Measurements from ENCODE around the gene ABCA2.

ABCA2 gene

DNA sequence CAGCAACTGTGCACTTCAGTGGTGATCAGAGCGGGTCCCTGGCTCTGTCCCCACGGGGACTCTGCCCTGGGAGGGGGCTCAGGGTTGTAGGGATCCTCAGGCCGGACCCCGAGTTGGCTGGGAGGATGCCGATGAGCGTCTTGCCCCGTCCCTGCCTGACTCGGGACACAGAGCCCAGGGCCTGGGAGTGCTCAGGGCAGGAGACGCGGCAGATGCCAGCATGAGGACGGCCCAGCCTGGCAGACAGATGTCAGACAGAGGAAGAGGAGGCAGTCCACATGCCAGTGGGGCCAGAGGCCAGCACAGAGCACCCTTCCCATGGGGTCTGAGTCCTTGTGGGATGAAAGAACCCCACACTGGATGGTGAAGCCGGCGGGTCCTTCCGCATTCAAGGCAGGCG, 64.7 kb downstream of the ABCA2 start:
- DNase-seq = no peak

DNA sequence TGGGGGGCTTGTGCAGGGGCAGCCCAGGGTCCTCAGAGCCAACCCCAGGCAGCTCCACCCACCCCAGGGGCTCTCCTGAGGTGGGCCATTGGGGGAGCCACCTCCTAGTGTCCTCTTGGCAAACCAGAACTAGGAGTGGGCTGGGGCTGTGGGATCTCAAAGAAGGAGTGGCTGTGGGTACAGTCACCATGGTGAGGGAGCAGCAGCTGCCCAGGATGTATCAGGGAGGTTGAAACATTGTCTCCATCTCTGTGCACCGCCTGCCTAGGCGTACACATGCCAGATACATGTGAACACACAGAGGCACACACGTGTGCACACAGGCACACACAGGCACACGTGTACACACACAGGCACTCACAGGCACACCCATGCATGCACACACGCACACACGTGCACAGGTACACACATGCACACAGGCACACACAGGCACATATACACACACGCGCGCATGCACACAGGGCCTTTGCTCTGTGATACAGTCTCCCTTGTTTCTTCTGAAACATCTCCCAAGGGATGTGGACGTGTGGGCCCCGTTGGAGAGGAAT, 65.3 kb downstream of the ABCA2 start:
- DNase-seq = no peak

DNA sequence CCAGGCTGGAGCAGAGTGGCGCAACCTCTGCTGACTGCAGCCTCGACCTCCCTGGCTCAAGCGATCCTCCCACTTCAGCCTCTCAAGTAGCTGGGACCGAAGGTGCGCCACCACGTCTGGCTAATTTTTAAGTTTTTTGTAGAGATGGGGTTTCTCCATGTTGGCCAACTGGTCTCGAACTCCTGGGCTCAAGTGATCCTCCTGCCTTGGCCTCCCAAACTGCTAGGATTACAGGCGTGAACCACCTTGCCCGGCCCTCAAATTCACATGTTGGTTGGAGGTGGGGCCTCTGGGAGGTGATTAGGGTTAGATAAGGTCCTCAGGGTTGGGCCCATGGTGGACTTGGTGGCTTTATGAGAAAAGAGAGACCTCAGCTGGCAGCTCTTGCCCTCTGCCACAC, 65.9 kb downstream of the ABCA2 start:
- DNase-seq = no peak

DNA sequence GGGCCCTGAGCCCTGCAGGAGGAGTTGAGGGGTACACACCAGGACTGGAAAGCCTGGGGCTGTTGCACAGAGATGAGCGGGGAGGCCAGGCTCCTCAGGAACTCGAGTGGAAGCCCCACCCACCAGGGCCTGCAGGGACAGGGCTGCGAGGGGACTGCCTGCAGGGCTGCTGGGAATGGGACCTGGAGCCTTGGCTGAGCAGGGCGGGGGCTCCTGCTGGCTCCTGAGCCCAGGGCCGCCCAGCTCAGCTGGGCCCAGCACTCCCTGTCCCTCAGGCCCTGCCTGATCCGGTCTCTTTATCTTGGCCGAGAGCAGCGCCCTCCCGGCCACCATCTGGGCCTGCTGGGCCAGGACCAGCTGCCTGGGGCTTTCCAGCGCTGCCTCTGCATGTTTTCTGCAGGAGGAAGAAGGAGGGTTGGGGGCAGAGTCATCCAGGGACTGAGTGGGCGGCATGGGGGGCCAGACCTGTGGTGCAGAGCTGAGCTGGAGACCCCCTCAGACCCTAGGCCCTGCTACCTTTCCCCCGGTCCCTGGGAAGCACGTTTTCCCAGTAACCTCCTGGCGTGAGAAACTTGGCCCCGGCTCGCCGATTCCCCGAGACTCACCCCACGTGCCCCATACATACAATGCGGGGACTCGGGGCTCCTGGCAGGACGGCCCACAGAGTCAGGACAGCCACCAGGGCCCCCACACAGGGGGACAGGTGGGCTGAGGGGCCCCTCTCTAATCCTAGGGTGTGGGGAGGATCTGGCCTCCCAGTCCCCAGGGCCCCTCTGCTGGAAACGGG, 66.6 kb downstream of the ABCA2 start:
- DNase-seq = no peak

DNA sequence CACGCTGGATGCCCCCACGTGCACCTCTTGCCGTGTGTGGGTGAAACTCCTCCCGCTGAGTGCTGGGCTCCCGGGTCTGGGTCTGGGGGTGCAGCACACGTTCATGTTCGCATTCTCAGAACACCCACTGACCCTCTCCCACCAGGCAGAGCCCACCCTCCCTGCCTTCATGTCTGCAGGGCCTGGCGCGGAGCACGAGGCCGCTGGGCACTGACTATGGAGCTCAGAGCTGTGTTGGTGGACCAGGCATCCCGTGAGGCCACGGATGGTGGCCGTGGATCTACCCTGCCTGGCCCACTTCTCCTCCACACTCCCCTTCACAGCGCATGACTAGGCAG, 67.1 kb downstream of the ABCA2 start:
- no peak for DNase-seq

DNA sequence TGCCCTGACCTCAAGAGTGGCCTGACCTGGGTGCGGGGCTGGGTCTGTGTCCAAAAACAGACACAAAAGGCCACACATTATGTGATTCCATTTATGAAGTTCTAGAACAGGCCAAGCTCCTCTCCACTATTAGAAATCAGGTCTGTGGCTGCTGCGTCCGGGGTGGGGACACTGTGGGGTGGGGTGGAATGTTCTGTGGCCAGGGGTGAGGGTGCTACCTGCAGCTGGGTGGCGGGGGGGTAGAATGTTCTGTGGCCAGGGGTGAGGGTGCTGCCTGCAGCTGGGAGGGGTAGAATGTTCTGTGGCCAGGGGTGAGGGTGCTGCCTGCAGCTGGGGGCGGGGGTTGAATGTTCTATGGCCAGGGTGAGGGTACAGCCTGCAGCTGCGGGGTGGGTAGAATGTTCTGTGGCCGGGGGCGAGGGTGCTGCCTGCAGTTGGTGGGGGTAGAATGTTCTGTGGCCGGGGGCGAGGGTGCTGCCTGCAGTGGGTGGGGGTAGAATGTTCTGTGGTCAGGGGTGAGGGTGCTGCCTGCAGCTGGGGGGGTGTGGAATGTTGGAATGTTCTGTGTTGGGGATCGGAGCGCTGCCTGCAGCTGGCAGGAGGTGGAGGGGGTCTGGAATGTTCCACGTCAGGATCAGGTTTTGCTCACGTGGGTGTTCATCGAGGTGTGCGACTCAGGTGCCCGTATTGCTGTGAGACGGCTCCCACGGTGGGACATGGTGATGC, 67.7 kb downstream of the ABCA2 start:
- no peak for DNase-seq

DNA sequence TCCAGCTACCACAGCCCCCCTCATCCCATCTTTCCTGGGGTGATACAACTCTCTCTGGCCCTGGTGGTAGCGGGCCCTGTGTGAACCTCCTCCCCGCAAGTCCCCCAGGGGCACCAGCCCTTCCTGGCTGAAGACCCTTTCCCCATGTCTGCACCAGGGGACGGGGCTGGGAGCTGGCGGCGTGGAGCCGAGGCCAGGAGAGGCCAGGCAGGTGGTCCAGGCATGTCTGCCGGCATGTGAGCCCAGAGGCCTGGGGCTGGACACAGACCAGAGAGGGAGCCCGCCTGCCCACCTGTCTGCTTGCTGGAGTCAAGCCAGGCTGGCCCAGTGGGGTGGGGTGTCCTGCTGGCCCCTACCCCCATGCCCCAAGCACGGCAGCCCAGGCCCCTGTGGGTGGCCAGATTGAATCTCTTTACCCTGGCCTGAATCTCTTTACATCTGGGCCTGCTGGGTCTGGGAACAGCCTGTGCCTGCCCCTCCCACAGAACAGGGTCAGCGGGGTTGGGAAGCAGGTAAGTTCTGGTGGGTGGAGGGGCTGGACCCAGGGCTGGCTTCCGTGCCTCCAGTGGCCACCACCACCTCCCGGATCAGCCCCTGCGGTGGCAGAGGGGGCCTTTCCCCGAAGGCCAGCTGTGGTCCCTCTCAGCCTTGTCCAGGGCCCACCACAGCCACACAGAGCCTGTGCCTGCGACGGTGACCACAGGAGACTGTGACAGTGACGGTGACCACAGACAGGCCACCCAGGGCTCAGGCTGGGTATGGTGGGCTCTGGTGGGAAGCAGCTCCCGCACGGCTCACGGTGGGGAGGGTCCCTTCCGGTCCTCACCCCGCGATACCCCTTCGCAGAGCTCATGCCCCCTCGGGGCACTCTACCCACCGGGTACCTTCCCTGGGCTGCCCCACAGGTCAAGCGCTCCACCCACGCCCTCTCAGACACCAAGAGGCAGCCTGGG, 68.9 kb downstream of the ABCA2 start:
- DNase-seq = no peak

DNA sequence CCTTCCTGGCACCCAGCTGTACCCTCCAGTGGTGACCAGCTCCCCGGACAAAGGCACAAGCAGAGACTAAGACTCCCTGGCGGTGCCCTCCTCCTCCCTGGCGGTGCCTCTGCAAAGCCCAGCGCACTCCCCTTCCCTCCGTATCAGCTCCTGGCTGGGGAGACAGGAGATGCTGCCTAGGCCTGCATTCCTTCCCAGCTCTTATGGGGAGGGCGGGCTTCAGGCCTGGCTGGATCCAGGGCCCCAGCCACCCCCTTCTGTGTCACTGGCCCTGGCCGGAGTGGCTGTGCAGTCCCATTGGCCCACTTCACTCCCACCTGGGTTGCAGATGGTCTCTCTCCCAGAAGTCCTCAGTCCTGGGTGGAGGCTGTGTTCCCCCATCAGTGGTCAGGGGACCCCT, 69.6 kb downstream of the ABCA2 start:
- no peak for DNase-seq

DNA sequence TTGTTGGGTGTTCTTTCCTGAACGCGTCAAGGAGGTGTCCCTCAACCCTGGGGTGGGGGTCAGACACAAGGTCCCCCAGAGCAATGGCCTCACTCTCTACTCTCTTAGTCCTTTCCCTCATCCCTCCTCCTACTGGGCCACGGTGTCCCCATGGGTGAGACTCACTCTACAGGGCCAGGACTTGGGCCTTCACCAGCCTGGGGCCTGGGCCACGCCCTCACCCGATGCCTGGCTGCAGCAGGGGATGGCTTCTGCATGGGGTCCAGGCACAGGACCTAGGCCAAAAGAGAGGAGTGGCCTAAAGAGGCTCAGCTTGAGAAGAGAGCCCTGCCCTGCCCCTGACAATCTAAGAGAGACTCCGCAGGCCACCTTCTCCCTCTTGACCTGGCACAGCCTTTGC, 70.1 kb downstream of the ABCA2 start:
- no peak for DNase-seq

DNA sequence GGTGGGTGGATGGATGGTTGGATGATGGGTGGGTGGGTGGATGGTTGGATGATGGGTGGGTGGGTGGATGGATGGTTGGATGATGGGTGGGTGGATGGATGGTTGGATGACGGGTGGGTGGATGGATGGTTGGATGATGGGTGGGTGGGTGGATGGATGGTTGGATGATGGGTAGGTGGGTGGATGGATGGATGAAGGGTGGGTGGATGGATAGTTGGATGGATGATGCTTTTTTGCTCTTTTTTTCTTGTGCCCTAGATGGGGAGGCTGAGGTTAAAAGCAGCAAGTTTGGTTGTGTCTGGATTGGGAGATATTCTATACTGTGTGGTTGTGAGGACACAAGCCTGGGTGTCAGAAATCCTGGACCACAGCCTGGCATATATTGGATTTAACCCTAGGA, 70.6 kb downstream of the ABCA2 start:
- DNase-seq = no peak

Measured in stimulated activated CD4-positive, alpha-beta T cell treated with anti-CD3 and anti-CD28 coated beads, Interleukin-15, amount 100 ng/mL, for 24 hours (primary cell).